ENCODE data around the gene ABCA3. TPM values are rescaled to one million over a fixed set of nuclear protein-coding genes. Genes with fewer than 3 reads are reported as not detected.
"Not testable (repeated sequence)": the region's sequence is repeated elsewhere in the genome, so short reads cannot be mapped to it uniquely, and the experiment has no call there.

ABCA3 gene
- total RNA-seq, 2 experiments from 2014 or later, result 8.3 to 8.7 TPM

GRCh38 chr16:2278272-2278608, 62.3 kb downstream of the ABCA3 start:
- H3K27me3 Mint-ChIP-seq, result no peaks in the 10 kb centered on the region
- no peak overlapping the region for H3K4me3 Mint-ChIP-seq
- ChIA-PET POLR2A (no interaction called here), CTCF (no interaction called here)
- H3K27ac Mint-ChIP-seq, result no peak overlapping the region
- H3K36me3 Mint-ChIP-seq (ENCODE audit: low read depth), result no peaks in the 10 kb centered on the region
- DNase-seq, result no peak
- no peaks in the 10 kb centered on the region for H3K9me3 Mint-ChIP-seq
- H3K4me1 Mint-ChIP-seq, result no peaks in the 10 kb centered on the region

GRCh38 chr16:2277466-2278271, 62.9 kb downstream of the ABCA3 start:
- Mint-ChIP-seq H3K27me3 (no peaks in the 10 kb centered on the region), H3K4me3 (no peak overlapping the region), H3K9me3 (no peaks in the 10 kb centered on the region), H3K4me1 (no peaks in the 10 kb centered on the region), H3K27ac (no peak overlapping the region), H3K36me3 (ENCODE audit: low read depth) (no peaks in the 10 kb centered on the region)
- no peak for DNase-seq
- CTCF ChIA-PET, result no interaction called here
- POLR2A ChIA-PET, result no interaction called here

GRCh38 chr16:2276368-2277195, 63.9 kb downstream of the ABCA3 start:
- Mint-ChIP-seq H3K4me1 (no peaks in the 10 kb centered on the region), H3K36me3 (ENCODE audit: low read depth) (no peaks in the 10 kb centered on the region), H3K4me3 (no peak overlapping the region), H3K27me3 (no peaks in the 10 kb centered on the region), H3K9me3 (no peaks in the 10 kb centered on the region), H3K27ac (no peak overlapping the region)
- POLR2A ChIA-PET, result no interaction called here
- CTCF ChIA-PET, result no interaction called here
- no peak for DNase-seq

GRCh38 chr16:2275476-2276367, 64.8 kb downstream of the ABCA3 start:
- Mint-ChIP-seq H3K27ac (no peak overlapping the region), H3K27me3 (no peaks in the 10 kb centered on the region), H3K9me3 (no peaks in the 10 kb centered on the region), H3K36me3 (ENCODE audit: low read depth) (no peaks in the 10 kb centered on the region), H3K4me1 (no peaks in the 10 kb centered on the region), H3K4me3 (no peak overlapping the region)
- CTCF ChIA-PET, result no interaction called here
- no peak for DNase-seq
- POLR2A ChIA-PET, result interaction anchor here (1.1 kb wide), 1 partner anchor 13 kb away, joined by 3 read pairs; no protein-coding TSS in a partner anchor

GRCh38 chr16:2273931-2274330, 66.6 kb downstream of the ABCA3 start:
- no peak overlapping the region for H3K27ac Mint-ChIP-seq
- POLR2A ChIA-PET, result no interaction called here
- H3K36me3 Mint-ChIP-seq (ENCODE audit: low read depth), result no peaks in the 10 kb centered on the region
- DNase-seq, result no peak
- H3K4me3 Mint-ChIP-seq, result no peak overlapping the region
- H3K9me3 Mint-ChIP-seq, result no peaks in the 10 kb centered on the region
- no peaks in the 10 kb centered on the region for H3K27me3 Mint-ChIP-seq
- CTCF ChIA-PET, result no interaction called here
- peaks cover 10% of the 10 kb centered on the region for H3K4me1 Mint-ChIP-seq

GRCh38 chr16:2273484-2273883, 67.0 kb downstream of the ABCA3 start:
- H3K36me3 Mint-ChIP-seq (ENCODE audit: low read depth), result no peaks in the 10 kb centered on the region
- ChIA-PET POLR2A (no interaction called here), CTCF (no interaction called here)
- no peaks in the 10 kb centered on the region for H3K9me3 Mint-ChIP-seq
- H3K27ac Mint-ChIP-seq, result no peak overlapping the region
- peaks cover 12% of the 10 kb centered on the region for H3K4me1 Mint-ChIP-seq
- H3K4me3 Mint-ChIP-seq, result no peak overlapping the region
- no peaks in the 10 kb centered on the region for H3K27me3 Mint-ChIP-seq
- DNase-seq, result no peak

GRCh38 chr16:2271848-2272461, 68.6 kb downstream of the ABCA3 start:
- Mint-ChIP-seq H3K4me3 (no peak overlapping the region), H3K27ac (no peak overlapping the region), H3K27me3 (no peaks in the 10 kb centered on the region), H3K9me3 (no peaks in the 10 kb centered on the region), H3K4me1 (peaks cover 13% of the 10 kb centered on the region), H3K36me3 (ENCODE audit: low read depth) (peaks cover 6% of the 10 kb centered on the region)
- ChIA-PET CTCF (no interaction called here), POLR2A (interaction anchor here (4.1 kb wide), 1 partner anchor 20 kb away, joined by 43 read pairs; the partner anchor contains the start of gene ECI1)
- DNase-seq, result no peak

GRCh38 chr16:2270588-2271470, 69.7 kb downstream of the ABCA3 start:
- ChIA-PET POLR2A (interaction anchor here (0.6 to 4.1 kb wide), 5 partner anchors 9 to 252 kb away, joined by 3 to 43 read pairs (median 3); partner anchors contain the start of genes ABCA3 and ECI1), CTCF (no interaction called here)
- Mint-ChIP-seq H3K4me1 (peaks cover 24% of the 10 kb centered on the region), H3K4me3 (no peak overlapping the region), H3K36me3 (ENCODE audit: low read depth) (peaks cover 16% of the 10 kb centered on the region), H3K27me3 (no peaks in the 10 kb centered on the region), H3K27ac (no peak overlapping the region), H3K9me3 (no peaks in the 10 kb centered on the region)
- DNase-seq, result no peak

- peak overlapping the region; percentile 95 for H3K4me3 Mint-ChIP-seq
- H3K27me3 Mint-ChIP-seq, result no peaks in the 10 kb centered on the region
- ChIA-PET POLR2A (interaction anchor here (1.1 to 4.1 kb wide), 7 partner anchors 8 to 70 kb away, joined by 3 to 43 read pairs (median 5); partner anchors contain the start of genes ABCA3, ECI1 and PGP), CTCF (no interaction called here)
- H3K27ac Mint-ChIP-seq, result no peak overlapping the region
- no peak for DNase-seq
- peaks cover 31% of the 10 kb centered on the region for H3K4me1 Mint-ChIP-seq
- no peaks in the 10 kb centered on the region for H3K9me3 Mint-ChIP-seq
- H3K36me3 Mint-ChIP-seq (ENCODE audit: low read depth), result peaks cover 20% of the 10 kb centered on the region
Observed at GRCh38 chr16:2270070-2270462, 70.5 kb downstream of the ABCA3 start.

GRCh38 chr16:2267913-2268666, 72.4 kb downstream of the ABCA3 start, which contains the start of gene RNPS1:
Gene RNPS1, minus strand, starts transcription at chr16:2268126. Its CDS starts 3,483 bp downstream, at chr16:2264643.
- peak within 1 kb of the TSS; percentile 97 for H3K27ac Mint-ChIP-seq
- H3K27me3 Mint-ChIP-seq, result no peaks in the 10 kb centered on the region
- no peaks in the 10 kb centered on the region for H3K9me3 Mint-ChIP-seq
- H3K36me3 Mint-ChIP-seq (ENCODE audit: low read depth), result peaks cover 35% of the 10 kb centered on the region
- ChIA-PET CTCF (interaction anchor here (1.2 to 1.7 kb wide), 2 partner anchors 16 to 73 kb away, joined by 3 to 4 read pairs; no protein-coding TSS in a partner anchor), POLR2A (interaction anchor here (0.7 to 4.1 kb wide), 12 partner anchors 12 to 253 kb away, joined by 3 to 43 read pairs (median 4); partner anchors contain the start of genes ABCA3, CCNF, E4F1 and ECI1)
- peak within 1 kb of the TSS; percentile 95 for H3K4me3 Mint-ChIP-seq
- peak; percentile 96 for DNase-seq
- H3K4me1 Mint-ChIP-seq, result peaks cover 40% of the 10 kb centered on the region

- Mint-ChIP-seq H3K27ac (peak overlapping the region; percentile 97), H3K4me3 (peak overlapping the region; percentile 95), H3K4me1 (peaks cover 40% of the 10 kb centered on the region), H3K36me3 (ENCODE audit: low read depth) (peaks cover 40% of the 10 kb centered on the region)
- H3K27me3 Mint-ChIP-seq, CTCF ChIA-PET, DNase-seq, H3K9me3 Mint-ChIP-seq: not testable (repeated sequence)
- POLR2A ChIA-PET, result interaction anchor here (5.3 kb wide), 1 partner anchor 15 kb away, joined by 42 read pairs; the partner anchor contains the start of gene ECI1
Observed at GRCh38 chr16:2267505-2267912, 73.0 kb downstream of the ABCA3 start.

Data from activated CD4-positive, alpha-beta memory T cell treated with anti-CD3 and anti-CD28 coated beads, Interleukin-2, amount 10 ng/mL, durations not matched to agents 7 days and 5 days (primary cell).